Umbilical cord (tissue), 2 donors: ENCODE data around the gene RBBP5. TPM values are rescaled to one million over a fixed set of nuclear protein-coding genes. Genes with fewer than 3 reads are reported as not detected.
A peak's percentile ranks its signal among the peaks of the same experiment; 100 is the strongest.
"Not testable (repeated sequence)": the region's sequence is repeated elsewhere in the genome, so short reads cannot be mapped to it uniquely, and the experiment has no call there.

ENCODE experiments used
- DNase-seq: peaks from one replicate; pipeline ENCODE4 v3.0.0-alpha.2; 2015; ENCODE audit warnings: low spot score
- total RNA-seq: library from RNA; depleted of rRNA; stranded (reverse); fragments of >200 nt; gene quantifications from one replicate; pipeline ENCODE4 v1.2.3, GENCODE V29; 2014; ENCODE audit warnings: low replicate concordance; ENCODE audit not compliant: insufficient read depth

RBBP5 gene, protein sequence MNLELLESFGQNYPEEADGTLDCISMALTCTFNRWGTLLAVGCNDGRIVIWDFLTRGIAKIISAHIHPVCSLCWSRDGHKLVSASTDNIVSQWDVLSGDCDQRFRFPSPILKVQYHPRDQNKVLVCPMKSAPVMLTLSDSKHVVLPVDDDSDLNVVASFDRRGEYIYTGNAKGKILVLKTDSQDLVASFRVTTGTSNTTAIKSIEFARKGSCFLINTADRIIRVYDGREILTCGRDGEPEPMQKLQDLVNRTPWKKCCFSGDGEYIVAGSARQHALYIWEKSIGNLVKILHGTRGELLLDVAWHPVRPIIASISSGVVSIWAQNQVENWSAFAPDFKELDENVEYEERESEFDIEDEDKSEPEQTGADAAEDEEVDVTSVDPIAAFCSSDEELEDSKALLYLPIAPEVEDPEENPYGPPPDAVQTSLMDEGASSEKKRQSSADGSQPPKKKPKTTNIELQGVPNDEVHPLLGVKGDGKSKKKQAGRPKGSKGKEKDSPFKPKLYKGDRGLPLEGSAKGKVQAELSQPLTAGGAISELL
- 13.2 TPM for total RNA-seq

GRCh38 chr1:205121660-205122488, at the start of gene RBBP5:
RBBP5 (minus strand) TSS chr1:205121978; CDS start chr1:205121873, 105 bp downstream.
- DNase-seq, result peak; percentile 98

- DNase-seq, result no peak
Observed at GRCh38 chr1:205171369-205171768, 49.6 kb upstream of the RBBP5 start.

- DNase-seq, result no peak
Observed at GRCh38 chr1:205170532-205171269, 48.9 kb upstream of the RBBP5 start.

GRCh38 chr1:205169248-205169647, 47.5 kb upstream of the RBBP5 start:
- DNase-seq, result no peak

DNA sequence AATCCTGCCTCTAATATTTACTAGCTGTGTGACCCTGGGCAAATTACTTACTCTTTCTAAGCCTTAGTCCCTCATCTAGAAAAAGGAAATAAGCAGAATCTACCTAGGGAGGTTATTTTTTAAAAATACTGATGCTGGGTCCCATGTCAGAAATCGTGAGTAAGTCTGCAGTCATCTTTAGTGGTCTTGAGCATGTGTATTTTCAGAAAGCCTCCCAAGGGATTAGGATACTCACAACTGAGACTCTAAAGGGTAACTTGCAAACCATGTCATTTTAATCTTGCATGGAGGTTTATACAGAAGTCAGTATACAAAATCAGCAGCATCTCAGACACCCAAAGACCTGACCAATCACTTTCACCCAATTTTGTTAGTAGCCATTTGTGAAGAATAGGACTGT, 46.5 kb upstream of the RBBP5 start:
- no peak for DNase-seq

GRCh38 chr1:205162301-205162700, 40.5 kb upstream of the RBBP5 start:
- peak; percentile 82 for DNase-seq

GRCh38 chr1:205161076-205161475, 39.3 kb upstream of the RBBP5 start:
- DNase-seq, result peak; percentile 88

GRCh38 chr1:205158048-205158616, 36.4 kb upstream of the RBBP5 start:
- DNase-seq, result no peak

DNA sequence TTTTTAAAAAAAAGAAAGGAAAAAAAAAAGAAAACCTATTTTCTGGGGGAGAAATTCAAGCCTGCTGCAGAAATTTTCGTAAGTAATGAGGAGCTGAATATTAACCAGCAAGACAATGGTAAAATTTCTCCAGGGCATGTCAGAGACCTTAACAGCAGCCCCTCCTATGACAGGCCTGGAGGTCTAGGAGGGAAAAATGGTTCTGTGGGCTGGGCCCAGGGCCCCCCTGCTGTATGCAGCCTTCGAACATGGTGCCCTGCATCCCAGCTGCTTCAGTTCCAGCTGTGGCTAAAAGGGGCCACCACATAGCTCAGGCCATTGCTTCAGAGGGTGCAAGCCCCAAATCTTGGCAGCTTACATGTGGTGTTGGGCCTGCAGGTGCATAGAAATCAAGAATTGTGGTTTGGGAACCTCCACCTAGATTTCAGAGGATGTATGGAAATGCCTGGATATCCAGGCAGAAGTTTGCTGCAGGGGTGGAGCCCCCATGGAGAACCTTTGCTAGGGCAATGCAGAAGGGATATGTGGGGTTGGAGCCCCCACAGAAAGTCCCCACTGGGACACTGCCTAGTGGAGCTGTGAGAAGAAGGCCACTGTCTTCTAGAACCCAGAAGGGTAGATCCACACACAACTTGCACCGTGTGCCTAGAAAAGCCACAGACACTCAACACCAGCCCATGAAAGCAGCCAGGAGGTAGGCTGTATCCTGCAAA, 34.0 kb upstream of the RBBP5 start:
- DNase-seq, result not testable (repeated sequence)

GRCh38 chr1:205152505-205152904, 30.7 kb upstream of the RBBP5 start:
- DNase-seq, result no peak

- no peak for DNase-seq
Observed at GRCh38 chr1:205150651-205151428, 29.1 kb upstream of the RBBP5 start.

DNA sequence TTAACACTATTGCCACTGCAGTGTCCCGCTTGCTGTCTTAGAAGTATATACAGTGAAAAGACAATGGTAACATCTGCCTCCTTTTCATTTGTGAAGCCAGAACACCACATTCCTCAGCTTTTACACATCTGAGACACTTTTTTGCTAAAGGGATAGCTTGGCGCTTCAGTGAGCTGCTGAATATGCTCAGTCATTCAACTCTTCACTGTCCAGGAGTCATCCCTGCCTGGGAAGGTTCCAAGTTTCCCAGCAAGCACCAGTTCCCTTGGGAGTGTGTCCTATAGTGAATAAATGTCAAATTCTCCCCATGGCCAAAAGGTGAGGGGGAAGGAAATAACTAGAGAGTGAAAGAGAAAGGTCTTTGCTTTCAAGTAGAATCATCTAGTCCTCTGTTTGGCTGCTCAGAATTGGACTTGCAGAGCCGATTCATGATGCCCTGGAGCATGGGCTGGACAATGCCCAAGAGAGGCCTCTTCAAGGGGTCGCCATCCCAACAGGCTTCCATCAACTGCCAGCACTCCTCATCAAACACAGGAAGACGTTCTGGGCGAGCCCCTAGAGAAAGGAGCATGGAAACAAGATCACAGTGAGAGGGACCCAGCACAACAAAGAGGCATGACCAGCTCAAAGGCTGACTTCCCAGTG, 25.5 kb upstream of the RBBP5 start:
- DNase-seq, result no peak

DNA sequence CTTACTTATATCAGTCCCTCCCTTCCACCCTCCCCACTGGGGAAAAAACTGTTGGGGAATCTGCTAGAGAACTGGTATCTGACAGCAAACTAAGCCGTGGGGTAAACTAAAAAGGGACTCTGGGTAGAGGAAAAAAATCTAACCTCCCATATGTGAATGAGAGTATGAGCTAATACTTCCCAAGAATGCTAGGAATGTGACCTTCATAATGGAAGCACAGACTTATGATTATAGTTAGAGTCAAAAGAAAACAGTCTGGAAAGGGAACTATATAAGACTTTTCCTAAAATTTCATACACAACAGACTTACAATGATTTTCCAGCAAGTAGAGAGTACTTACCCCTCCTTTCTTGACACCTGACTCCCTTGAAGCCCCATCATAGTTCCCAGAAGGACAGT, 23.0 kb upstream of the RBBP5 start:
- DNase-seq, result peak; percentile 84

GRCh38 chr1:205144046-205144720, 22.4 kb upstream of the RBBP5 start:
- no peak for DNase-seq

DNA sequence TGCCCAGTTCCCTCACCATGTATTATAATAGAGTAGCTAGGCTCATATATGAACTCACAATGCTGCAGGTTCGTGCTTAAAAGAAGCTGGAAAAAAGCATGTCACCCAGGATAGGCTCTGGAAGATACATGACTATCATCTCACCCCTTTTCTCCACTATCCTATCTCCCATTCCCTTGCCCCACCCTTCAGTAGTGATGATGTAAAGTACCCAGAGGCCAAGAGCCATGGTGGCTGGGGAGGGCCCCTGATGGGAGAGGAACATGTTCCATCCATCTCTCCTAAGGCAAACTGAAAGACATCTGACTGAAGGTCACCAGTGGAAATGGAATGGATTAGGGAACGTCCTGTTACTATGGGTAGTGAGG, 20.3 kb upstream of the RBBP5 start:
- DNase-seq, result no peak

DNA sequence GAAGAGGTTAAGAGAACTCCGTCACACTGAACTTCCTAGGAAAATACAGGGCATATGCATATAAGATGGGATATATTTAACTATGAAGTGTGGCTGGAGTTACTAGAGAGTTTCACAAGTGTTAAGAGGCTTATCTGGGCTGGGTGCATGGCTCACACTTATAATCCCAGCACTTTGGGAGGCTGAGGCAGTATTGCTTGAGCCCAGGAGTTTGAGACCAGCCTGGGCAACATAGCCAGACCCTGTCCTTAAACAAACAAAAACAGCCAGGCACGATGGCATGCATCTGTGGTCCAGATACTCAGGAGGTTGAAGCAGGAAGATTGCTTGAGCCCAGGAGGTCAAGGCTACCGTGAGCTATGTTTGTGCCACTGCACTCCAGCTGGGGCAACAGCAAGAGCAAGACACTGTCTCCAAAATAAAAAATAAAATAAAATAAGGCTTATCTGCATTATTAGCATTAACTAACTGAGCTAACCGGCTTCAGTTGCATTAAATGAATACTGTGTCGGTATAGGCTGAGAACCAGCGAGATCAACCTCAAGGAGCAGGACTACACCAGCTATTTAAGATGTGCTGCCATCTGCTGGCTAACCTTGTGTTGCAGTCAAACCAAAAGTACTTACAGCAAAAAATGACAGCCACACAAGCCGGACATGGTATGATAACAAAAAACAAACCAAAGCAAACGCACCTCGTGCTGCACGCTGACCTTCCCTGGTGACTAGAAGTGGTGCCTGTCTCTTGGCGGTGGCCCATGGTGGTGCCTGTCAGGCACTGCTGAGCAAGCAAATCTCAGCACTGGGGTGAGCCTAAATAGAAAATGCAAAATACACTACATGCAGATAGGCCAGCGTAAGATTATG, 19.7 kb upstream of the RBBP5 start:
- peak; percentile 87 for DNase-seq

- no peak for DNase-seq
Observed at GRCh38 chr1:205140113-205140512, 18.3 kb upstream of the RBBP5 start.

GRCh38 chr1:205137901-205138300, 16.1 kb upstream of the RBBP5 start:
- DNase-seq, result no peak
